GM12801 (cell line): ENCODE measurements around the gene TUBA1B.

Source experiments
- TF ChIP-seq, protein P1 (sequence below): IDR thresholded peaks from one replicate; pipeline ENCODE4 v1.5.1; 2011; ENCODE audit warnings: control low read depth; ENCODE audit not compliant: insufficient read length; ENCODE audit errors: extremely low read depth

The TUBA1B gene

DNA sequence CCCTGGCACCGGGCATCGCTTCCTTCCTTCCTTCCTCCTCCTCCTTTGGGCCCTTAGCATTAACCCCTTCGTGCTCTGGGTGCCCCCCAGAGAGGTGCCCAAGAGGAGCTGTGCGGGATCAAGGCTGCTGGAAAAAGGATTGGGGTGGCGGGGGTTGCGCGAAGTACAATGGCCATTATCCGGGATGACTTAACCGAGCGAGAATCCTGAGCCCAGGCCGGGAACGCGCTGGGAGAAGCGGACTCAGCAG lies 39.4 kb downstream of the TUBA1B start:
- TF ChIP-seq, protein P1, sequence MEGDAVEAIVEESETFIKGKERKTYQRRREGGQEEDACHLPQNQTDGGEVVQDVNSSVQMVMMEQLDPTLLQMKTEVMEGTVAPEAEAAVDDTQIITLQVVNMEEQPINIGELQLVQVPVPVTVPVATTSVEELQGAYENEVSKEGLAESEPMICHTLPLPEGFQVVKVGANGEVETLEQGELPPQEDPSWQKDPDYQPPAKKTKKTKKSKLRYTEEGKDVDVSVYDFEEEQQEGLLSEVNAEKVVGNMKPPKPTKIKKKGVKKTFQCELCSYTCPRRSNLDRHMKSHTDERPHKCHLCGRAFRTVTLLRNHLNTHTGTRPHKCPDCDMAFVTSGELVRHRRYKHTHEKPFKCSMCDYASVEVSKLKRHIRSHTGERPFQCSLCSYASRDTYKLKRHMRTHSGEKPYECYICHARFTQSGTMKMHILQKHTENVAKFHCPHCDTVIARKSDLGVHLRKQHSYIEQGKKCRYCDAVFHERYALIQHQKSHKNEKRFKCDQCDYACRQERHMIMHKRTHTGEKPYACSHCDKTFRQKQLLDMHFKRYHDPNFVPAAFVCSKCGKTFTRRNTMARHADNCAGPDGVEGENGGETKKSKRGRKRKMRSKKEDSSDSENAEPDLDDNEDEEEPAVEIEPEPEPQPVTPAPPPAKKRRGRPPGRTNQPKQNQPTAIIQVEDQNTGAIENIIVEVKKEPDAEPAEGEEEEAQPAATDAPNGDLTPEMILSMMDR: no peak

DNA sequence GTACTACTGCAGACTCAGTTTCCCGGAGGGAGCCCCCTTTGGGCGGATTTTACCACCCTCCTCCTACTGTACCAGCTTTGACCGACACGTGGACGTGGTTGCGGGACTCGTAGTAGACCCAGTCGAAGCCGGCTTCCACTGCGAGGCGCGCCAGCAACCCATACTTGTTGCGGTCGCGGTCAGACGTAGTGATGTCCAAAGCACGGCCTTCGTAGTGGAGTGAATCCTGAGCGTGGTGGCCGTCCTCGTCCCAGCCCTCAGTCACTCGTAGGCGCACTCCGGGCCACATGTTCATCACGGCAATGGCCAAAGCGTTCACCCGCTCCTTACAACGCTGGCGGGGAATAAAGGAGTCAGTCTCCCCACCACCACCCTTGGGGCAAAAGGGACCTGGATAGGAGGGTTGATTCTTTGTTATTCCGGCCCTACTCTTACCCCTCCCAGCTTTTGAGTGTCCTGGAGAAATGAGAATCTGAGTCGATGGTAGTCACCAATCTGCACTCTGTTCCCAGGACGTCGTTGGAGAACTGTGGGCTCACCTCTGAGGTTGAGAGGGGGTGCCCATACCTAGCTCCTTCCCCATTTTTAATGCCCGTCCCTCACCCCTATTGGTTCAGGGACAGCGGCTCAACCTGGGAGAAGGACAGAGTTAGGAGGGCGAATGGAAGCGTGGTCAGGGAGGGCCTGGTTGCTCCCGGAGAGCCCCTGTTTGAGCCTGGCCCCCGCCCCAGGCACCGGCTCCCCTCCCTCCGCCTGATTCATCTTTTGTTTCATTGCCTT lies 39.9 kb downstream of the TUBA1B start:
- TF ChIP-seq, protein P1: no peak

DNA sequence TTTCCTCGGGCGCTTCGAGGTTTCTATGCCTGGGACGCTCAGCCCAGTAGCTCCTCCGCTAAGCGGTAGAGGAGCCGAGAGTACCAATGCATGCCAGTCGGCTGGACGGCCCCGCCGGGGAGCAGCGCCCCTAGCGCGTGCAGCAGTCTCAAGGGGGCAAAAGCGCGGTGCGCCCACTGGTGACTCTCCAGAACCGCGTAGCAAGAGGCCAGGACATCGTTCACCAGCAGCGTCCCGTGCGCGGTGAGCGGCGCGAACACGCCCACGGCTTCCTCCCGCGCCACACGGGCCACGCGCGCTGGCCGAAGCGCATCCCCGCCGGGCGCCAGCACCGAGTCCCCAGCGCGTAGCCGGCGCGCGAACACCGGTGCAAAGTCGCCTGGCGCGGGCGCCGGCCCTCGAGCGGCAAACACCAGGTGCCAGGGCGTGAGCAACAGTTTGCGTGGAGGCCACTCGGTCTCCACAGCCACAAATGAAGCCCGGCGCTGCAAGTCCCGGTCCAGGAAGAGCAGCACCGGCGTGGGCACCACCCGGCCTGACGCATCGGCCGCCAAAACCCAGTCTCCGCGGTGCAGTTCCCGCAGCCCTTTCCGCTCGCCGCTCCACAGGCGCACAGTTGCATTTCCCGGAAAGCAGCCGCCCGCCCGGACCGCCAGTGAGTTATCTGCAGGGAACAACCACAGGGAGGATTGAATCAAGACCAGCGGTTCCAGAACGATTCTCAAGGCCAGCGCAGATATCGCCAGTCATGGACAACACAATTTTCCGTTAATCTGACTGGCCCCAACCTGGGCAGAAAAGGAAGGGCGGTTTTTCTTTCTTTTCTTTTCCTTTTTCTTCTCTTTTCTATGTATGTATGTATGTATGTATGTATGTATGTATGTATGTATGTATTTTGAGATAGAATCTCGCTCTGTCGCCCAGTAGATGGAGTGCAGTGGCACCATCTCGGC lies 41.1 kb downstream of the TUBA1B start:
- TF ChIP-seq, protein P1: no peak

DNA sequence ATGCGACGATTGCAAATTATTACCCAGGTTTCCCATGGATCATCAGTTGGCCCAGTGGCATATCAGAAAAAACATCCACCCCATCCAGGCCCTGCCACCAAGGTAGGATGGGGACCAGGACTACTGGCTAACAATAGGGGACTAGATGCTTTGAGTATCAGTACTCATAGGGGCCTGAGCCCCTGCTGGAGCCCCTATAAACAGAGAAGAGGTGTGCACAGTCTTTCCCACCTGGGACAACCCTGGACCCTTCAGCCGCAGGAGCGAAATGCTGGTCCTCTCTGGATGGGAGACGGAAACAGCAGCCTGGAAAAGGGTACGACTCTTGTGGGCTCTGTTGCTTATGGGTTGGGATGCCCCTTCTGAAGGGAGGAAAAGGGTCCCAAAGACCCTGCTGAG lies 42.3 kb downstream of the TUBA1B start:
- TF ChIP-seq, protein P1: no peak

DNA sequence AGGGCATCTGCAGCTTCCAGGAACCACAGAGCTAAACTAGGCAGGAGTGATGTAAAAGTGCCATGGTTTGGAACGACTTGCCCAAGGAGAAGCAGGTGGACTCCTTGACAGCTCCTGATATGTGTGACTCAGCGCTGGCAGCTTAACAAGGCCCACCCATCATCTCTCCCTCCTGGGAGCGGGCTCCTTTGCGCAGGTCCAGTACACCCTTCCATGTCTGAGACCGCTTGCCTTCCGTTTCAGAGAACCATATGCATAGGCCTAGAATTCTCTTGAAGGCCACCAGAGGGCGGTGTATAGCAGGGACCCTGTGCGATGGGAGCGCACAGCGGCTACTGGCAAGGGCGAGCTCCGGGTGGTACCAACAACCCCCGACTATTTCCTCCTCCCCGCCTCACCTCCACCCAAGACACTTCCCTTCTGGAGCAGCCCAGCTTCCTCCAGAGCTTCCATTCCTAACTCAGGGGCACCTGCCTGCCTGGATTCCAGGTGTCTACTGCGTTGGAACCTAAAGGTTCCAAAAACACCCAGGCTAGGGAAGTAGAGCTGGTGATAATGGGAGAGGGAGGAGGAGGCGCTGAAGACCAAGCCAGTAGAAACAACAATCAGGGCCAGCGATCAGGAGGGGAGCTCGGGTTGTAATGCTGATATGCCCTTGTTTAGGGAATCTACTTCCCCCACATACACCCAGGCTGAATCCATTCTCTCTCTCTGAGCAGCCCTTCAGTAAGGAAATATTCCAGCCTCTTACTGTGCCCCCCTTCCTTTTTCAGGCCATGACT lies 42.9 kb downstream of the TUBA1B start:
- TF ChIP-seq, protein P1: peak; percentile 94

DNA sequence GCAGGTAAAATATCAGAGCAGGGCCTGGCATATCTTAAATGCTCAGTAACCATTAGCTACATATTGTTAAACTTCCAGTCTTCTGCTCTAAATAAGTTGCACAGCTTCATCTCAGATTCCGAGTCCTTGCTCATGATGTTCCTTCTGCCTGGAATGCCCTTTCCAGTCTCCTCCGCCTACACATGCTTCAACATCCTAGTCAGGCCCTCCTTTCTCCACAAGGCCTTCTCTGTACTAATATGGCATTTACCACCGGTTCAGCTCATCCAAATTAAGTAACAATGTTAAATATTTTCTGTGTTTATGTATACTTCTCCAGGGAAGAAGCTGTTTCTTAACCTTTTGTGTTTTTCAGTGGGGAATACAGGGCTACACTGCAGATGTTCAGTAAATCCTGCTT lies 45.1 kb downstream of the TUBA1B start:
- TF ChIP-seq, protein P1: no peak

DNA sequence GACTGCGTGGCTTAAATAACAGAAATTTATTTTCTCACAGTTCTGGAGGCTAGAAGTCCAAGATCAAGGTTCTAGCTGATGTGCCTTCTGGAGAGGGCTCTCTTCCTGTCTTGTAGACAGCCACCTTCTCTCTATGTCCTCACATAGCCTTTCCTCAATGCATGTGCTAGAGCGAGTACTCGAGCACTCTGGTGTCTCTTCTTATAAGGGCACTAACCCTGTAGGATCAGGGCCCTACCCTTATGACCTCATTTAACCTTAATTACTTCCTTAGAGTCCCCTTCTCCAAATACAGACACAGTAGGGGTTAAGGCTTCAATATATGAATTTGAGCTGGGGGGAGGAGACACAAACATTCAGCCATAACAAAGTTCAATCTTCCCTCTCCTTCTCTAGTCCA lies 46.8 kb downstream of the TUBA1B start:
- TF ChIP-seq, protein P1: no peak
